Measurements from ENCODE around the gene MKNK2. TPM values are rescaled to one million over a fixed set of nuclear protein-coding genes. Genes with fewer than 3 reads are reported as not detected.
"Not testable (repeated sequence)": the region's sequence is repeated elsewhere in the genome, so short reads cannot be mapped to it uniquely, and the experiment has no call there.

The MKNK2 gene
- total and polyA plus RNA-seq, 4 donors = 107 to 333 (median 160) TPM

DNA sequence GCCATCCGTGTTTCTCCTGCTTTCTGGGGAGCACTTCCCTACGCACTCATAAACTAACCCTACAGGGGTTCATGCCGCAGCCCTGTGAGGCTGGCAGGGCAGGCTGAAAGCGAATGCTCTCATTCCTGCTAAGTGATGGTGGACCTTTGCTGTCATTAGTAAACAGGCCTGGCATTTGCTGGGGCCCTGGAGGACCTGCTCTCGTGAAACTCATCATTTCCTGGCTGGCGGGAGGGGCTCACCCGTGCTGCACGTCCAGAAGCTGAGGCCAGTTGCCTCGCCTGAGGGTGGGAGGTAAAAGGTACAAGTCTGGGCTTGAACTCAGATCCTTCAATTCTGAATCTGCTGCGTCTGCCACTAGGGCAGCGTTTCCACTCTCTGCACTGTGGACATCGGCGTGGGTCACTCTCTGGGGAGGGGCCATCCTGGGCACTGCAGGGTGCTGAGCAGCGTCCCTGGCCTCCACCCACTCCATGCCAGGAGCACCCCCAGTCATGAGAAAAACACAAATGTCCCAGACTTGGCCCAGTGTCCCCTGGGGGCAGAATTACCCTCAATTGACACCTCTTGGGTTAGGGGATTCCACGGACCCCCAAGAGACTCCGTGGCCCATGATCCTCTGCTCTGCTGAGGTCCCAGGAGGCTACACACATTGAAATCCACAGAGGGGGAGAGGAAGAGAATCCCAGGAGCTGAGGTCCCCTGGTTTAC lies 38.1 kb upstream of the MKNK2 start:
- WGBS, 2 donors = 62 to 67% methylated on average over 16 of the region's 16 CpGs
- H3K27ac ChIP-seq (ENCODE audit: low read depth in 1 of 2, low read length in 1 of 2) = peak overlapping the region in 1 of 2 donors; percentile 91
- no peaks in the 10 kb centered on the region for H3K9me3 ChIP-seq (ENCODE audit: control insufficient read depth in 4 of 4, insufficient read depth in 3 of 4, low read length in 3 of 4)
- peak in 1 of 3 donors; percentile 16 for DNase-seq
- no peak overlapping the region for H3K9ac ChIP-seq (ENCODE audit: insufficient read depth in 1 of 2, low read length in 2 of 2)
- TF ChIP-seq, protein P1, sequence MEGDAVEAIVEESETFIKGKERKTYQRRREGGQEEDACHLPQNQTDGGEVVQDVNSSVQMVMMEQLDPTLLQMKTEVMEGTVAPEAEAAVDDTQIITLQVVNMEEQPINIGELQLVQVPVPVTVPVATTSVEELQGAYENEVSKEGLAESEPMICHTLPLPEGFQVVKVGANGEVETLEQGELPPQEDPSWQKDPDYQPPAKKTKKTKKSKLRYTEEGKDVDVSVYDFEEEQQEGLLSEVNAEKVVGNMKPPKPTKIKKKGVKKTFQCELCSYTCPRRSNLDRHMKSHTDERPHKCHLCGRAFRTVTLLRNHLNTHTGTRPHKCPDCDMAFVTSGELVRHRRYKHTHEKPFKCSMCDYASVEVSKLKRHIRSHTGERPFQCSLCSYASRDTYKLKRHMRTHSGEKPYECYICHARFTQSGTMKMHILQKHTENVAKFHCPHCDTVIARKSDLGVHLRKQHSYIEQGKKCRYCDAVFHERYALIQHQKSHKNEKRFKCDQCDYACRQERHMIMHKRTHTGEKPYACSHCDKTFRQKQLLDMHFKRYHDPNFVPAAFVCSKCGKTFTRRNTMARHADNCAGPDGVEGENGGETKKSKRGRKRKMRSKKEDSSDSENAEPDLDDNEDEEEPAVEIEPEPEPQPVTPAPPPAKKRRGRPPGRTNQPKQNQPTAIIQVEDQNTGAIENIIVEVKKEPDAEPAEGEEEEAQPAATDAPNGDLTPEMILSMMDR (IDR thresholded peaks at IDR 0.05; ENCODE audit: control extremely low read depth, extremely low read depth) = no peak
- H3K4me3 ChIP-seq = no peak overlapping the region
- no peak for ATAC-seq (ENCODE audit: insufficient read depth, low FRiP score)
- peaks cover 0 to 24% (median 3%) of the 10 kb centered on the region in 5 donors for H3K4me1 ChIP-seq (ENCODE audit: control insufficient read depth in 5 of 5, insufficient read depth in 5 of 5, low read length in 5 of 5)
- H3K27me3 ChIP-seq (ENCODE audit: control insufficient read depth in 3 of 3, insufficient read depth in 3 of 3, low read length in 2 of 3) = no peaks in the 10 kb centered on the region
- peaks cover 0 to 4% (median 2%) of the 10 kb centered on the region in 4 donors for H3K36me3 ChIP-seq (ENCODE audit: control insufficient read depth in 4 of 4, insufficient read depth in 4 of 4, low read length in 4 of 4)

DNA sequence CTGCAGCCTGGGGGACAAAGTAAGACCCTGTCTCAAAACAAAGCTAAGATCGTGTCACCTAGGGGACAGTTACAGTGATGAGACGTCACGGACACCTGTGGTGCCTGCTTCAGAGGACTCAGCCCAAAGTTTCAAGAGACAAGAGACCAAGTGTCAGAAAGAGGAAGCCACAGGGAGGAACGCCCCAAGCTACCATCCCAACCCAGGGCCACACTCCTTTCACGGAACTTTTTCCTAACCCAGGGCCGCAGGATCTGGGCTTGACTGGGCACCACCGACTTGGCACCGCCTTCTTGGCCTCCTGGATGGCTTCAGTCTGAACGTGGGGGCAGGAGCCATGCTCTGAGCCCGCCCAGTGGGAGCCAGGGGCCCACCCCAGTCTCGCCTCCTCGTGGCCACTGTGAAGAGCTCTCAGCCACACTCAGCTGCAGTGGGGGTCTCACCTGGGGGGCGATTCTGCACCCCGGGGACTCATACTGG lies 36.6 kb upstream of the MKNK2 start:
- H3K4me1 ChIP-seq (ENCODE audit: control insufficient read depth in 5 of 5, insufficient read depth in 5 of 5, low read length in 5 of 5) = peaks cover 0 to 28% (median 3%) of the 10 kb centered on the region in 5 donors
- DNase-seq = no peak
- TF ChIP-seq, protein P1 (IDR thresholded peaks at IDR 0.05; ENCODE audit: control extremely low read depth, extremely low read depth) = no peak
- no peak overlapping the region for H3K9ac ChIP-seq (ENCODE audit: insufficient read depth in 1 of 2, low read length in 2 of 2)
- WGBS, 2 donors = 39 to 67% methylated on average over 14 of the region's 14 CpGs
- peak overlapping the region in 1 of 2 donors; percentile 68 for H3K27ac ChIP-seq (ENCODE audit: low read depth in 1 of 2, low read length in 1 of 2)
- no peak for ATAC-seq (ENCODE audit: insufficient read depth, low FRiP score)
- H3K9me3 ChIP-seq (ENCODE audit: control insufficient read depth in 4 of 4, insufficient read depth in 3 of 4, low read length in 3 of 4) = no peaks in the 10 kb centered on the region
- H3K27me3 ChIP-seq (ENCODE audit: control insufficient read depth in 3 of 3, insufficient read depth in 3 of 3, low read length in 2 of 3) = no peaks in the 10 kb centered on the region
- H3K4me3 ChIP-seq = no peak overlapping the region
- H3K36me3 ChIP-seq (ENCODE audit: control insufficient read depth in 4 of 4, insufficient read depth in 4 of 4, low read length in 4 of 4) = peaks cover 0 to 7% (median 2%) of the 10 kb centered on the region in 4 donors

DNA sequence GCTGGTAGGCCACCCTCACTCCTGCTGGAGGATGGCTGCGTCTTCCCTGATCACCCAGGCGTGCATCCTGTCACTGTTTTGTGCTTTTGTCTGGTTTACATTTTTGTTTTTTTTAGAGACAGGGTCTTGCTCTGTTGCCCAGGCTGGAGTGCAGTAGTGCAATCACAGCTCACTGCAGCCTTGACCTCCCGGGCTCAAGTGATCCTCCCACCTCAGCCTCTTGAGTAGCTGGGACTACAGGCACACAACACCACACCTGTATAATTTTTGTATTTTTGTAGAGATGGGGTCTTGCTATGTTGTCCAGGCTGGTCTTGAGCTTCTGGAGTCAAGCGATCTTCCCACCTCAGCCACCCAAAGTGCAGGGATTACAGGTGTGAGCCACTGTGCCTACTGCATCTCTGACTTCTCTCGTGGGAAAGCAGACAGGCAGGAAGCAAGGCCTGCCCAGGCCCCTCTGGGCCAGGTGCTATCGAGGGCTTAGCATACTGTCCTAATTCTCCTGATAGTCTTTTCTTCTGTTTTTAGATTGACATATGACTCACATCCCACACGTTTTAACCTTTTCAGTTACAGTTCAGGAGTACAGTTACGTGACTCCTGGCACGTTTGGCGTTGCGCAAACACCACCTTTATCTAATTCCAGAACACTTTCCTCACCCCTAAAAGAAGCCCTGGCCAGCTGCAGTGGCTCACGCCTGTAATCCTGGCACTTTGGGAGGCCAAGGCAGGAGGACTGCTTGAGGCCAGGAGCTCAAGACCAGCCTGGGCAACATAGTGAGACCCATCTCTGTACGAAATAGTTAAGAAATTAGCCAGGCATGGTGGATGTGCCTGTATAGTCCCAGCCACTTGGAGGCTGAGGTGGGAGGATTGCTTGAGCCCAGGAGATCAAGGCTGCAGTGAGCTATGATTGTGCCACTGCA lies 35.9 kb upstream of the MKNK2 start:
- Histone ChIP-seq H3K36me3 (ENCODE audit: control insufficient read depth in 4 of 4, insufficient read depth in 4 of 4, low read length in 4 of 4) (peaks cover 0 to 11% (median 2%) of the 10 kb centered on the region in 4 donors), H3K4me1 (ENCODE audit: control insufficient read depth in 5 of 5, insufficient read depth in 5 of 5, low read length in 5 of 5) (peaks cover 0 to 32% (median 3%) of the 10 kb centered on the region in 5 donors), H3K27ac (ENCODE audit: low read depth in 1 of 2, low read length in 1 of 2) (peak overlapping the region in 1 of 2 donors; percentile 68)
- H3K9me3 ChIP-seq (ENCODE audit: control insufficient read depth in 4 of 4, insufficient read depth in 3 of 4, low read length in 3 of 4); H3K4me3 ChIP-seq; H3K27me3 ChIP-seq (ENCODE audit: control insufficient read depth in 3 of 3, insufficient read depth in 3 of 3, low read length in 2 of 3); H3K9ac ChIP-seq (ENCODE audit: insufficient read depth in 1 of 2, low read length in 2 of 2); DNase-seq; ATAC-seq (ENCODE audit: insufficient read depth, low FRiP score): not testable (repeated sequence)
- 59 to 62% methylated on average over 13 of the region's 13 CpGs for WGBS, 2 donors
